ENCODE data around the gene SLC47A2. TPM values are rescaled to one million over a fixed set of nuclear protein-coding genes. Genes with fewer than 3 reads are reported as not detected.

SLC47A2 gene
- total RNA-seq, 1 experiment from 2014 or later = 38.9 TPM

GRCh38 chr17:19738757-19739156 is 22.4 kb upstream of the SLC47A2 start:
- no TSS peak for BruUV-seq (replicated peaks)
- H3K4me3 ChIP-seq = no peak overlapping the region
- no peak for TF ChIP-seq EZH2 (IDR thresholded peaks at IDR 0.05; ENCODE audit: low read depth)
- TF ChIP-seq CTCF (conservative IDR thresholded peaks at IDR 0.05) = no peak
- peaks cover 38% of the 10 kb centered on the region for H3F3A ChIP-seq (ENCODE audit: insufficient read depth, low read depth)
- no peak overlapping the region for H3K4me2 ChIP-seq
- no peak for DNase-seq
- no peaks in the 10 kb centered on the region for H3K27me3 ChIP-seq (ENCODE audit: insufficient read depth, low read depth)
- intact Hi-C loops (cut with micrococcal nuclease; ENCODE audit: unreplicated experiment) = no loop called here
- ChIA-PET CTCF (no interaction called here), POLR2A (ENCODE audit: unreplicated experiment) (no interaction called here)
- H3K79me2 ChIP-seq (ENCODE audit: low read depth) = no peaks in the 10 kb centered on the region; the same call in 1 of the 2 replicates
- no peaks in the 10 kb centered on the region for H4K20me1 ChIP-seq (ENCODE audit: insufficient read depth)
- H2AFZ ChIP-seq = no peak overlapping the region
- no peaks in the 10 kb centered on the region for H3K9me2 ChIP-seq (ENCODE audit: insufficient read depth)
- H3K27ac ChIP-seq = no peak overlapping the region
- H3K4me1 ChIP-seq (replicated peaks; ENCODE audit: insufficient read depth) = peaks cover 16% of the 10 kb centered on the region
- peaks cover 3% of the 10 kb centered on the region; the same call in 1 of the 2 replicates for H3K36me3 ChIP-seq (ENCODE audit: low read depth)
- no peaks in the 10 kb centered on the region for H3K9me3 ChIP-seq (ENCODE audit: insufficient read depth, low read depth)

- H3K9me2 ChIP-seq (ENCODE audit: insufficient read depth) = no peaks in the 10 kb centered on the region
- H2AFZ ChIP-seq = no peak overlapping the region
- H3K27me3 ChIP-seq (ENCODE audit: insufficient read depth, low read depth) = no peaks in the 10 kb centered on the region
- H4K20me1 ChIP-seq (ENCODE audit: insufficient read depth) = no peaks in the 10 kb centered on the region
- no peak for DNase-seq
- intact Hi-C loops (cut with micrococcal nuclease; ENCODE audit: unreplicated experiment) = no loop called here
- peaks cover 16% of the 10 kb centered on the region for H3K4me1 ChIP-seq (replicated peaks; ENCODE audit: insufficient read depth)
- peaks cover 3% of the 10 kb centered on the region; the same call in 1 of the 2 replicates for H3K36me3 ChIP-seq (ENCODE audit: low read depth)
- H3K4me3 ChIP-seq = no peak overlapping the region
- no peaks in the 10 kb centered on the region for H3K9me3 ChIP-seq (ENCODE audit: insufficient read depth, low read depth)
- H3F3A ChIP-seq (ENCODE audit: insufficient read depth, low read depth) = peaks cover 38% of the 10 kb centered on the region
- H3K4me2 ChIP-seq = no peak overlapping the region
- ChIA-PET CTCF (no interaction called here), POLR2A (ENCODE audit: unreplicated experiment) (no interaction called here)
- BruUV-seq (replicated peaks) = TSS peak; percentile 35
- TF ChIP-seq EZH2 (IDR thresholded peaks at IDR 0.05; ENCODE audit: low read depth) (no peak), CTCF (conservative IDR thresholded peaks at IDR 0.05) (no peak)
- H3K27ac ChIP-seq = no peak overlapping the region
- no peaks in the 10 kb centered on the region for H3K79me2 ChIP-seq (ENCODE audit: low read depth)
Observed at GRCh38 chr17:19738073-19738449, 21.7 kb upstream of the SLC47A2 start.

- ChIA-PET POLR2A (ENCODE audit: unreplicated experiment) (interaction anchor here (0.6 to 0.9 kb wide), 2 partner anchors 14 to 89 kb away, joined by 4 to 7 read pairs; partner anchors contain the start of gene ALDH3A2), CTCF (no interaction called here)
- no peak overlapping the region for H3K27ac ChIP-seq
- no peak overlapping the region for H2AFZ ChIP-seq
- H3K4me2 ChIP-seq = no peak overlapping the region
- peaks cover 38% of the 10 kb centered on the region for H3F3A ChIP-seq (ENCODE audit: insufficient read depth, low read depth)
- peaks cover 16% of the 10 kb centered on the region for H3K4me1 ChIP-seq (replicated peaks; ENCODE audit: insufficient read depth)
- no TSS peak for BruUV-seq (replicated peaks)
- DNase-seq = no peak
- no peaks in the 10 kb centered on the region for H3K9me3 ChIP-seq (ENCODE audit: insufficient read depth, low read depth)
- TF ChIP-seq CTCF (conservative IDR thresholded peaks at IDR 0.05) = no peak
- H3K79me2 ChIP-seq (ENCODE audit: low read depth) = no peaks in the 10 kb centered on the region
- H4K20me1 ChIP-seq (ENCODE audit: insufficient read depth) = no peaks in the 10 kb centered on the region
- H3K36me3 ChIP-seq (ENCODE audit: low read depth) = peaks cover 3% of the 10 kb centered on the region; the same call in 1 of the 2 replicates
- H3K27me3 ChIP-seq (ENCODE audit: insufficient read depth, low read depth) = no peaks in the 10 kb centered on the region
- H3K4me3 ChIP-seq = no peak overlapping the region
- no peaks in the 10 kb centered on the region for H3K9me2 ChIP-seq (ENCODE audit: insufficient read depth)
- intact Hi-C loops (cut with micrococcal nuclease; ENCODE audit: unreplicated experiment) = no loop called here
Observed at GRCh38 chr17:19737305-19738072, 21.1 kb upstream of the SLC47A2 start.
